K562 (cell line): ENCODE data around the gene DAGLA. TPM values are rescaled to one million over a fixed set of nuclear protein-coding genes. Genes with fewer than 3 reads are reported as not detected.

ENCODE experiments used
- ATAC-seq: fragments of 200-7000 bp; cut with Tn5 transposase; 3 replicates; pipeline ENCODE4 v1.9.1; 2020; ENCODE audit warnings: moderate library complexity
- BruUV-seq: library from RNA; stranded (reverse); fragments of 400-500 nt; replicated peaks from 2 replicates; lab custom pipeline; 2021; lab: Mats Ljungman, UMichigan
- CTCF ChIA-PET: fragments of 300-600 bp; formaldehyde crosslinking; extraction: SDS; loops from one replicate; lab custom pipeline; 2021; ENCODE audit warnings: low intra/inter-chr PET ratio; lab: Yijun Ruan, JAX
- POLR2A ChIA-PET: fragments of 300-600, 350-650 bp; sonication (Branson Sonifier 250); formaldehyde crosslinking; extraction: SDS; loops from one replicate; lab custom pipeline; 2021; ENCODE audit warnings: antibody characterized with exemption, inconsistent platforms; lab: Yijun Ruan, JAX
- DNase-seq, 4 experiments: peaks; one replicate each; pipeline versions ENCODE4 v3.0.0 to v3.0.0-alpha.2; 2011 to 2018; ENCODE audit warnings: low spot score in 3 of 4, mixed read lengths in 3 of 4; ENCODE audit errors: extremely low read depth in 1 of 4
- FAIRE-seq: peaks from 2 replicates; lab custom pipeline; 2011; peaks lifted over from hg19 to GRCh38; lab: Jason Lieb, UNC
- H2AFZ ChIP-seq: 2 replicates; pipeline ENCODE4 v1.6.0; 2011; ENCODE audit warnings: low read depth, low read length, control low read depth, inconsistent platforms
- H3K27ac ChIP-seq: fragments of 200-600 bp; 3 replicates; pipeline ENCODE4 v1.8.0; 2011; ENCODE audit warnings: low read depth, mild to moderate bottlenecking, control low read depth, inconsistent platforms, low read length, moderate library complexity, mixed read lengths; ENCODE audit errors: extremely low read depth
- H3K27me3 ChIP-seq, 2 experiments: fragments of 300-600 bp in 1 of 2; 2 replicates in 1 of 2; 3 replicates in 1 of 2; pipeline versions ENCODE4 v1.6.0 to v1.8.0; 2011; ENCODE audit warnings: inconsistent platforms in 2 of 2, low read length in 2 of 2, mild to moderate bottlenecking in 1 of 2, mixed read lengths in 1 of 2, moderate library complexity in 1 of 2; ENCODE audit not compliant: control insufficient read depth in 2 of 2, insufficient read depth in 2 of 2
- H3K36me3 ChIP-seq: fragments of 300-600 bp; 3 replicates; pipeline ENCODE4 v1.8.0; 2011; ENCODE audit warnings: mild to moderate bottlenecking, low read length, inconsistent platforms; ENCODE audit not compliant: control insufficient read depth, insufficient read depth
- H3K4me1 ChIP-seq, 2 experiments: fragments of 200-600 bp in 1 of 2; replicated peaks in 1 of 2; 2 replicates in 1 of 2; 3 replicates in 1 of 2; pipeline versions ENCODE4 v1.5.1 to v1.8.0; 2011; ENCODE audit warnings: inconsistent platforms in 2 of 2, low read length in 2 of 2, mild to moderate bottlenecking in 1 of 2, mixed read lengths in 1 of 2, moderate library complexity in 1 of 2; ENCODE audit not compliant: control insufficient read depth in 2 of 2, insufficient read depth in 2 of 2
- H3K4me2 ChIP-seq: 2 replicates; pipeline ENCODE4 v1.6.1; 2011; ENCODE audit warnings: low read length, control low read depth, inconsistent platforms, mixed read lengths; ENCODE audit not compliant: insufficient read depth
- H3K4me3 ChIP-seq: fragments of 200-600 bp; sonication (generic), shearing (Covaris generic); 2 replicates; pipeline ENCODE4 v1.5.1; 2016; ENCODE audit warnings: control low read depth, inconsistent platforms
- H3K79me2 ChIP-seq: fragments of 200-600 bp; 3 replicates; pipeline ENCODE4 v1.8.0; 2011; ENCODE audit warnings: low read length, inconsistent platforms; ENCODE audit not compliant: control insufficient read depth, insufficient read depth
- H3K9ac ChIP-seq, 2 experiments: 2 replicates each; pipeline versions ENCODE4 v1.6.0 to v1.6.1; 2011; ENCODE audit warnings: low read depth in 2 of 2, low read length in 2 of 2, control low read depth in 1 of 2, inconsistent platforms in 1 of 2, mild to moderate bottlenecking in 1 of 2, mixed read lengths in 1 of 2; ENCODE audit not compliant: insufficient read depth in 1 of 2
- H3K9me1 ChIP-seq: one replicate; pipeline ENCODE4 v1.6.0; 2011; ENCODE audit warnings: inconsistent platforms, mild to moderate bottlenecking, low read length, moderate library complexity; ENCODE audit not compliant: control insufficient read depth, insufficient read depth
- H3K9me3 ChIP-seq: replicated peaks from 2 replicates; pipeline ENCODE4 v1.5.1; 2011; ENCODE audit warnings: low read depth, low read length, inconsistent platforms; ENCODE audit not compliant: control insufficient read depth, insufficient read depth
- H4K20me1 ChIP-seq: replicated peaks from 2 replicates; pipeline ENCODE4 v1.6.1; 2011; ENCODE audit warnings: low read length, inconsistent platforms, mixed read lengths; ENCODE audit not compliant: control insufficient read depth, insufficient read depth
- ATF1 ChIP-seq, 2 experiments: fragments of 450-650 bp in 1 of 2; IDR thresholded peaks; 2 replicates each; pipeline ENCODE4 v1.6.1; 2016; ENCODE audit warnings: missing compliant biosample characterization in 1 of 2, missing genetic modification characterization in 1 of 2
- BHLHE40 ChIP-seq: IDR thresholded peaks from 2 replicates; pipeline ENCODE4 v1.6.1; 2011; ENCODE audit warnings: low read length, improper control_type of control experiment
- ZNF695 ChIP-seq: fragments of 450-650 bp; formaldehyde crosslinking; IDR thresholded peaks from 2 replicates; pipeline ENCODE4 v1.4.0; 2020; ENCODE audit warnings: mild to moderate bottlenecking, moderate library complexity
- WGBS: fragments of 100-300 bp; shearing (Covaris generic); methylation state at CpG from one replicate; pipeline ENCODE4 v1.1.6; 2016; ENCODE audit warnings: low coverage, mixed read lengths; ENCODE audit not compliant: insufficient coverage; ENCODE audit errors: missing lambda C conversion rate; 5-methylcytosine and 5-hydroxymethylcytosine counted together
- in situ Hi-C: fragments of 300-500 bp; cut with MboI; formaldehyde crosslinking; loops from 4 replicates; pipeline ENCODE4 v1.15.0; 2018; ENCODE audit warnings: inconsistent platforms, mixed read lengths
- intact Hi-C: fragments of 100-400 bp; cut with micrococcal nuclease; formaldehyde crosslinking; loops from 2 replicates; pipeline ENCODE4 v1.14.2; 2022
- polyA plus RNA-seq, 8 experiments: library from polyadenylated mRNA; depleted of rRNA in 4 of 8; stranded (reverse) in 5 of 8; unstranded in 3 of 8; fragments of >200 nt; fragmentation: Nextera tagmentation in 2 of 8; fragmentation: Illumina TruSeq in 1 of 8; extraction: Ambion mirVana in 2 of 8; extraction: Trizol in 1 of 8; gene quantifications; 2 replicates each; pipeline versions ENCODE4 v1.2.1 to v1.2.3, GENCODE V29; 2011 to 2014; ENCODE audit warnings: inconsistent platforms in 1 of 8, missing spikeins in 1 of 8
- total RNA-seq, 7 experiments: library from RNA; depleted of rRNA in 6 of 7; stranded (reverse); fragments of >200 nt in 6 of 7; fragmentation: Illumina TruSeq in 2 of 7; extraction: Trizol in 2 of 7; gene quantifications; 2 replicates each; pipeline versions ENCODE4 v1.2.1 to v1.2.3, GENCODE V29; 2011 to 2021; ENCODE audit warnings: low replicate concordance in 1 of 7
- TF ChIP-seq, protein P1 (sequence below), 2 experiments: fragments of 450-650 bp in 1 of 2; sonication (generic) in 1 of 2; formaldehyde crosslinking in 1 of 2; IDR thresholded peaks in 1 of 2; conservative IDR thresholded peaks in 1 of 2; 2 replicates each; pipeline versions ENCODE4 v1.6.1 to v1.8.1; 2016 to 2023; ENCODE audit warnings: mild to moderate bottlenecking in 2 of 2, moderate library complexity in 2 of 2, inconsistent platforms in 1 of 2, missing genetic modification reagents in 1 of 2
- TF ChIP-seq, protein P2 (sequence below): fragments of 250-450 bp; sonication (Bioruptor Pico); IDR thresholded peaks from 2 replicates; pipeline ENCODE4 v1.5.1; 2021; ENCODE audit warnings: mild to moderate bottlenecking
- TF ChIP-seq, protein P3 (sequence below), 2 experiments: IDR thresholded peaks; 2 replicates each; pipeline ENCODE4 v1.6.1; 2012; ENCODE audit warnings: improper control_type of control experiment in 2 of 2, low read depth in 2 of 2, low read length in 2 of 2, borderline replicate concordance in 1 of 2

The DAGLA gene
- total and polyA plus RNA-seq, 9 of the 15 experiments (the other 6 are each of a cell fraction or from before 2014, with no cell fraction given), result 0.03 to 0.16 (median 0.04) TPM; not detected in 4

DNA sequence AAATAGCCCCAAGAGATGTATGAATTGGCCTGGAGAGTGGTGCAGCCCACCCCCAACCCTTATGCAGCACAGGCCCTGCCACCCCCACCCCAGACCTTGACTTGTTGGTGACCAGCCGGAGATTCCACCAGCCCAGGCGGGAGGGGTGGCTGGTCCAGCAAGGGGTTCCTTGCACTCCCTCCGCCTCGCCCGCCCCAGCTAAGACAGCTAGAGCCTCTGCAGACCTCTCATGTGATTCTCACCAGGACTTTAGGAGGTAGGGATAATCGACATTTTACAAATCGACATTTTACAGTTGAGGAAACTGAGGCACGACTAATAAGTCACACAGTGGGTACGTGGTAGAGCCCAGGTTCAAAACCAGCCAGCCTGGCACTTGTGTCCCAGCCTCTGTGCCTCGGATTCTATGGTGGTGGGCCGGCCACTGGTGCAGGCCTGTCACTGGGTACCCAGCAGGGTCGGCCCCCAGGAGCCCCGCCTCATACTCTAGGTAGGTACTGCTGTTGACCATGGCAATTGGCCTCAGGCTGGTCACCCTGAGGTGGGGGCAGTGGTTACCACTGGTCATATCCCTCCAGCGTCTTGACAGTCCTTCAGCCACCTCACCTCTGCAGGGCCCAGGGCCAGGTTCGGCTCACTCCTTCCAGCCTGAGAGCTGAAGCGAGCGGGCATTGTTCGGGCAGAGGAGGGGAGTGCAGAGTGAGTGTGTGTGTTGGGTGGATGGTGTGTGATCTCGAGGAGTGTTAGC is 37.3 kb downstream of the DAGLA start:
- Histone ChIP-seq H3K27ac (no peak overlapping the region), H3K79me2 (no peaks in the 10 kb centered on the region), H3K4me3 (no peak overlapping the region), H3K4me1 (peaks cover 0 to 28% of the 10 kb centered on the region in 2 experiments; a peak in 3 of 5 replicates), H4K20me1 (no peaks in the 10 kb centered on the region; the same call in 1 of the 2 replicates), H3K4me2 (no peak overlapping the region), H3K9me1 (no peaks in the 10 kb centered on the region), H2AFZ (no peak overlapping the region), H3K9me3 (no peaks in the 10 kb centered on the region), H3K36me3 (no peaks in the 10 kb centered on the region), H3K27me3 (peaks cover 16 to 56% of the 10 kb centered on the region in 2 experiments; a peak in 4 of 5 replicates)
- intact Hi-C loops (no loop called here), in situ Hi-C loops (no loop called here)
- FAIRE-seq (no peak), ATAC-seq (no peak), DNase-seq (no peak)
- POLR2A ChIA-PET, result no interaction called here
- CTCF ChIA-PET, result no interaction called here
- no TSS peak for BruUV-seq
- TF ChIP-seq ZNF695 (CRISPR knock-in tag), result no peak
- TF ChIP-seq, protein P1, sequence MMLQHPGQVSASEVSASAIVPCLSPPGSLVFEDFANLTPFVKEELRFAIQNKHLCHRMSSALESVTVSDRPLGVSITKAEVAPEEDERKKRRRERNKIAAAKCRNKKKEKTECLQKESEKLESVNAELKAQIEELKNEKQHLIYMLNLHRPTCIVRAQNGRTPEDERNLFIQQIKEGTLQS (IDR thresholded peaks at IDR 0.05), result no peak
- TF ChIP-seq, protein P1 (CRISPR knock-in tag; conservative IDR thresholded peaks at IDR 0.05), result no peak
- TF ChIP-seq, protein P2, sequence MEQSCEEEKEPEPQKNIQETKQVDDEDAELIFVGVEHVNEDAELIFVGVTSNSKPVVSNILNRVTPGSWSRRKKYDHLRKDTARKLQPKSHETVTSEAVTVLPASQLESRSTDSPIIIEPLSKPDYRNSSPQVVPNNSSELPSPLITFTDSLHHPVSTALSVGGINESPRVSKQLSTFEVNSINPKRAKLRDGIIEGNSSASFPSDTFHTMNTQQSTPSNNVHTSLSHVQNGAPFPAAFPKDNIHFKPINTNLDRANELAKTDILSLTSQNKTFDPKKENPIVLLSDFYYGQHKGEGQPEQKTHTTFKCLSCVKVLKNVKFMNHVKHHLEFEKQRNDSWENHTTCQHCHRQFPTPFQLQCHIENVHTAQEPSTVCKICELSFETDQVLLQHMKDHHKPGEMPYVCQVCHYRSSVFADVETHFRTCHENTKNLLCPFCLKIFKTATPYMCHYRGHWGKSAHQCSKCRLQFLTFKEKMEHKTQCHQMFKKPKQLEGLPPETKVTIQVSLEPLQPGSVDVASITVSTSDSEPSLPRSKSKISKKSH (CRISPR knock-in tag), result no peak
- no peak for TF ChIP-seq ATF1 (CRISPR knock-in tag; IDR thresholded peaks at IDR 0.05)
- no peak for TF ChIP-seq ATF1 (tag; IDR thresholded peaks at IDR 0.05)
- TF ChIP-seq BHLHE40, result no peak
- TF ChIP-seq, protein P3, sequence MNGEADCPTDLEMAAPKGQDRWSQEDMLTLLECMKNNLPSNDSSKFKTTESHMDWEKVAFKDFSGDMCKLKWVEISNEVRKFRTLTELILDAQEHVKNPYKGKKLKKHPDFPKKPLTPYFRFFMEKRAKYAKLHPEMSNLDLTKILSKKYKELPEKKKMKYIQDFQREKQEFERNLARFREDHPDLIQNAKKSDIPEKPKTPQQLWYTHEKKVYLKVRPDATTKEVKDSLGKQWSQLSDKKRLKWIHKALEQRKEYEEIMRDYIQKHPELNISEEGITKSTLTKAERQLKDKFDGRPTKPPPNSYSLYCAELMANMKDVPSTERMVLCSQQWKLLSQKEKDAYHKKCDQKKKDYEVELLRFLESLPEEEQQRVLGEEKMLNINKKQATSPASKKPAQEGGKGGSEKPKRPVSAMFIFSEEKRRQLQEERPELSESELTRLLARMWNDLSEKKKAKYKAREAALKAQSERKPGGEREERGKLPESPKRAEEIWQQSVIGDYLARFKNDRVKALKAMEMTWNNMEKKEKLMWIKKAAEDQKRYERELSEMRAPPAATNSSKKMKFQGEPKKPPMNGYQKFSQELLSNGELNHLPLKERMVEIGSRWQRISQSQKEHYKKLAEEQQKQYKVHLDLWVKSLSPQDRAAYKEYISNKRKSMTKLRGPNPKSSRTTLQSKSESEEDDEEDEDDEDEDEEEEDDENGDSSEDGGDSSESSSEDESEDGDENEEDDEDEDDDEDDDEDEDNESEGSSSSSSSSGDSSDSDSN (IDR thresholded peaks at IDR 0.05; ENCODE audit: borderline replicate concordance in 1 of 2, low read depth in 2 of 2, low read length in 2 of 2), result no peak
- TF ChIP-seq, all 486 proteins: peak for 0
- H3K9ac ChIP-seq, result 0 out of 4 replicates have a peak overlapping the region, but pooled peaks of 1 of the 2 experiments have one; percentile 48
- WGBS, result 16% methylated on average over 19 of the region's 19 CpGs
